CD4-positive, alpha-beta T cell (primary cell): ENCODE measurements around the gene CCDC187. TPM values are rescaled to one million over a fixed set of nuclear protein-coding genes. Genes with fewer than 3 reads are reported as not detected.

ENCODE experiments used
- ATAC-seq: fragments of 200-7000 bp; cut with Tn5 transposase; one replicate; pipeline ENCODE4 v1.10.0; 2022; ENCODE audit warnings: mild to moderate bottlenecking; ENCODE audit not compliant: poor library complexity
- CTCF ChIA-PET: fragments of 350-600 bp; sonication (Branson Sonifier 250); formaldehyde crosslinking; loops from one replicate; lab custom pipeline; 2021; ENCODE audit warnings: antibody characterized with exemption, inconsistent platforms; lab: Charles Lee
- POLR2A ChIA-PET: fragments of 350-600 bp; sonication (Branson Sonifier 250); formaldehyde crosslinking; loops from one replicate; lab custom pipeline; 2021; ENCODE audit warnings: antibody characterized with exemption, inconsistent platforms; lab: Charles Lee
- DNase-seq, 14 experiments: peaks; one replicate each; pipeline ENCODE4 v3.0.0-alpha.2; 2013 to 2020; ENCODE audit warnings: mixed read lengths in 2 of 14
- H3K27ac ChIP-seq, 2 donors: one replicate each; pipeline versions ENCODE4 v1.5.1 to v1.7.0; 2013; ENCODE audit warnings: low read length in 2 of 2, low read depth in 1 of 2, mild to moderate bottlenecking in 1 of 2
- H3K27me3 ChIP-seq, 2 experiments: 1 replicate in 1 of 2; 2 replicates in 1 of 2; pipeline versions ENCODE4 v1.6.1 to v1.7.0; 2013; ENCODE audit warnings: low read length in 2 of 2, control low read depth in 1 of 2, mild to moderate bottlenecking in 1 of 2, moderate library complexity in 1 of 2; ENCODE audit not compliant: insufficient read depth in 2 of 2, control insufficient read depth in 1 of 2
- H3K36me3 ChIP-seq: one replicate; pipeline ENCODE4 v1.6.1; 2013; ENCODE audit warnings: low read length, control low read depth; ENCODE audit not compliant: insufficient read depth
- H3K4me1 ChIP-seq: one replicate; pipeline ENCODE4 v1.6.1; 2013; ENCODE audit warnings: low read length, control low read depth; ENCODE audit not compliant: insufficient read depth
- H3K4me3 ChIP-seq: one replicate; pipeline ENCODE4 v1.5.1; 2013; ENCODE audit warnings: mild to moderate bottlenecking, low read length, moderate library complexity
- H3K9me3 ChIP-seq, 2 experiments: 1 replicate in 1 of 2; 2 replicates in 1 of 2; pipeline versions ENCODE4 v1.6.1 to v1.7.0; 2013; ENCODE audit warnings: low read length in 2 of 2, mild to moderate bottlenecking in 2 of 2, control low read depth in 1 of 2, moderate library complexity in 1 of 2; ENCODE audit not compliant: control insufficient read depth in 1 of 2, insufficient read depth in 1 of 2
- H3K27ac Mint-ChIP-seq: one replicate; pipeline ENCODE4 v1.8.0; 2020; ENCODE audit warnings: mixed read lengths
- H3K27me3 Mint-ChIP-seq: one replicate; pipeline ENCODE4 v1.8.0; 2021; ENCODE audit warnings: mixed read lengths
- H3K36me3 Mint-ChIP-seq: one replicate; pipeline ENCODE4 v1.8.0; 2021; ENCODE audit warnings: low read depth, mixed read lengths
- H3K4me1 Mint-ChIP-seq: one replicate; pipeline ENCODE4 v1.8.0; 2021; ENCODE audit warnings: low read depth, mixed read lengths
- H3K4me3 Mint-ChIP-seq: one replicate; pipeline ENCODE4 v1.8.0; 2020; ENCODE audit warnings: mild to moderate bottlenecking, mixed read lengths
- H3K9me3 Mint-ChIP-seq: one replicate; pipeline ENCODE4 v1.8.0; 2020; ENCODE audit warnings: mixed read lengths
- intact Hi-C, 2 experiments: fragments of 100-400 bp; cut with DNase I in 1 of 2; cut with micrococcal nuclease in 1 of 2; formaldehyde crosslinking; loops; one replicate each; pipeline versions ENCODE4 v1.15.1 to v1.9.0; 2023 to 2025; cut with DNase I, micrococcal nuclease
- total RNA-seq, 174 experiments: library from RNA in 2 of 174; stranded (reverse) in 2 of 174; gene quantifications; one replicate each; pipeline ENCODE4 v1.2.3 and lab custom pipeline; 2021 to 2026
- TF ChIP-seq, protein P1 (sequence below): fragments of 200-600 bp; IDR thresholded peaks from one replicate; pipeline ENCODE4 v1.8.0; 2022; ENCODE audit warnings: antibody characterized with exemption, mild to moderate bottlenecking

The CCDC187 gene
- total RNA-seq, 2 experiments from 2014 or later = not detected

- no peak overlapping the region for H3K4me3 Mint-ChIP-seq
- ChIA-PET CTCF (no interaction called here), POLR2A (no interaction called here)
- Histone ChIP-seq H3K36me3 (no peaks in the 10 kb centered on the region), H3K27me3 (no peaks in the 10 kb centered on the region), H3K4me3 (no peak overlapping the region), H3K4me1 (peaks cover 4% of the 10 kb centered on the region), H3K9me3 (no peaks in the 10 kb centered on the region), H3K27ac (no peak overlapping the region)
- no peak overlapping the region for H3K27ac Mint-ChIP-seq
- DNase-seq = no peak
- no peak for ATAC-seq
- TF ChIP-seq, protein P1, sequence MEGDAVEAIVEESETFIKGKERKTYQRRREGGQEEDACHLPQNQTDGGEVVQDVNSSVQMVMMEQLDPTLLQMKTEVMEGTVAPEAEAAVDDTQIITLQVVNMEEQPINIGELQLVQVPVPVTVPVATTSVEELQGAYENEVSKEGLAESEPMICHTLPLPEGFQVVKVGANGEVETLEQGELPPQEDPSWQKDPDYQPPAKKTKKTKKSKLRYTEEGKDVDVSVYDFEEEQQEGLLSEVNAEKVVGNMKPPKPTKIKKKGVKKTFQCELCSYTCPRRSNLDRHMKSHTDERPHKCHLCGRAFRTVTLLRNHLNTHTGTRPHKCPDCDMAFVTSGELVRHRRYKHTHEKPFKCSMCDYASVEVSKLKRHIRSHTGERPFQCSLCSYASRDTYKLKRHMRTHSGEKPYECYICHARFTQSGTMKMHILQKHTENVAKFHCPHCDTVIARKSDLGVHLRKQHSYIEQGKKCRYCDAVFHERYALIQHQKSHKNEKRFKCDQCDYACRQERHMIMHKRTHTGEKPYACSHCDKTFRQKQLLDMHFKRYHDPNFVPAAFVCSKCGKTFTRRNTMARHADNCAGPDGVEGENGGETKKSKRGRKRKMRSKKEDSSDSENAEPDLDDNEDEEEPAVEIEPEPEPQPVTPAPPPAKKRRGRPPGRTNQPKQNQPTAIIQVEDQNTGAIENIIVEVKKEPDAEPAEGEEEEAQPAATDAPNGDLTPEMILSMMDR = no peak
- intact Hi-C loops = no loop called here
- no peaks in the 10 kb centered on the region for H3K27me3 Mint-ChIP-seq
- no peaks in the 10 kb centered on the region for H3K9me3 Mint-ChIP-seq
- H3K36me3 Mint-ChIP-seq = no peaks in the 10 kb centered on the region
- no peaks in the 10 kb centered on the region for H3K4me1 Mint-ChIP-seq
Measured at GRCh38 chr9:136341042-136341655, 37.3 kb upstream of the CCDC187 start.

GRCh38 chr9:136340356-136341041 lies 36.6 kb upstream of the CCDC187 start:
- Mint-ChIP-seq H3K4me3 (no peak overlapping the region), H3K9me3 (no peaks in the 10 kb centered on the region), H3K27ac (no peak overlapping the region), H3K36me3 (no peaks in the 10 kb centered on the region), H3K4me1 (no peaks in the 10 kb centered on the region), H3K27me3 (no peaks in the 10 kb centered on the region)
- intact Hi-C loops = no loop called here
- H3K36me3 ChIP-seq = no peaks in the 10 kb centered on the region
- TF ChIP-seq, protein P1 = no peak
- no peaks in the 10 kb centered on the region for H3K9me3 ChIP-seq
- no peaks in the 10 kb centered on the region for H3K27me3 ChIP-seq
- ChIA-PET CTCF (no interaction called here), POLR2A (no interaction called here)
- H3K27ac ChIP-seq = no peak overlapping the region
- no peak overlapping the region for H3K4me3 ChIP-seq
- ATAC-seq = no peak
- peaks cover 4% of the 10 kb centered on the region for H3K4me1 ChIP-seq
- DNase-seq = no peak

GRCh38 chr9:136339958-136340310 lies 36.0 kb upstream of the CCDC187 start:
- ATAC-seq = no peak
- CTCF ChIA-PET = no interaction called here
- intact Hi-C loops = no loop called here

More at GRCh38 chr9:136339958-136340310, 36.0 kb upstream of the CCDC187 start:
- Histone ChIP-seq H3K27me3 (no peaks in the 10 kb centered on the region), H3K36me3 (no peaks in the 10 kb centered on the region), H3K9me3 (no peaks in the 10 kb centered on the region), H3K4me1 (peaks cover 4% of the 10 kb centered on the region), H3K27ac (no peak overlapping the region), H3K4me3 (no peak overlapping the region)
- no peak overlapping the region for H3K27ac Mint-ChIP-seq
- no peaks in the 10 kb centered on the region for H3K9me3 Mint-ChIP-seq
- no peak overlapping the region for H3K4me3 Mint-ChIP-seq
- POLR2A ChIA-PET = no interaction called here
- no peaks in the 10 kb centered on the region for H3K27me3 Mint-ChIP-seq
- DNase-seq = no peak
- no peaks in the 10 kb centered on the region for H3K4me1 Mint-ChIP-seq
- TF ChIP-seq, protein P1 = no peak
- H3K36me3 Mint-ChIP-seq = no peaks in the 10 kb centered on the region
